Hepatocyte (in vitro differentiated cells): ENCODE results near the gene ARSJ. TPM values are rescaled to one million over a fixed set of nuclear protein-coding genes. Genes with fewer than 3 reads are reported as not detected.
A peak's percentile ranks its signal among the peaks of the same experiment; 100 is the strongest.

Experiments used
- DNase-seq: peaks from one replicate; pipeline ENCODE4 v3.0.0-alpha.2; 2016; ENCODE audit warnings: low spot score
- H2AFZ ChIP-seq: fragments of 200-600 bp; sonication (generic); 2 replicates; pipeline ENCODE4 v1.6.0; 2016; ENCODE audit warnings: antibody characterized with exemption, mild to moderate bottlenecking
- H3K27ac ChIP-seq: fragments of 200-600 bp; sonication (generic); 2 replicates; pipeline ENCODE4 v1.5.1; 2016; ENCODE audit warnings: mild to moderate bottlenecking
- H3K27me3 ChIP-seq: fragments of 200-600 bp; sonication (generic); 2 replicates; pipeline ENCODE4 v1.6.1; 2016
- H3K36me3 ChIP-seq: fragments of 200-600 bp; sonication (generic); replicated peaks from 2 replicates; pipeline ENCODE4 v1.5.1; 2016; ENCODE audit warnings: low read depth; ENCODE audit not compliant: insufficient read depth
- H3K4me1 ChIP-seq: fragments of 200-600 bp; sonication (generic); 2 replicates; pipeline ENCODE4 v1.5.1; 2016; ENCODE audit warnings: mild to moderate bottlenecking, moderate library complexity; ENCODE audit not compliant: insufficient read depth
- H3K4me2 ChIP-seq: fragments of 200-600 bp; sonication (generic); 2 replicates; pipeline ENCODE4 v1.6.0; 2016
- H3K4me3 ChIP-seq: fragments of 200-600 bp; sonication (generic); 2 replicates; pipeline ENCODE4 v1.5.1; 2016; ENCODE audit warnings: mild to moderate bottlenecking
- H3K79me2 ChIP-seq: fragments of 200-600 bp; sonication (generic); 2 replicates; pipeline ENCODE4 v1.6.0; 2017; ENCODE audit warnings: mild to moderate bottlenecking
- H3K9me2 ChIP-seq: fragments of 200-600 bp; sonication (generic); replicated peaks from 2 replicates; pipeline ENCODE4 v1.6.0; 2017; ENCODE audit warnings: mild to moderate bottlenecking; ENCODE audit not compliant: insufficient read depth
- H3K9me3 ChIP-seq: fragments of 200-600 bp; sonication (generic); 2 replicates; pipeline ENCODE4 v1.5.1; 2016; ENCODE audit warnings: low read depth, mild to moderate bottlenecking
- H4K20me1 ChIP-seq: fragments of 200-600 bp; sonication (generic); 2 replicates; pipeline ENCODE4 v1.6.0; 2016; ENCODE audit warnings: mild to moderate bottlenecking; ENCODE audit not compliant: insufficient read depth, poor library complexity, severe bottlenecking
- CTCF ChIP-seq: fragments of 200-600 bp; sonication (generic); IDR thresholded peaks from 2 replicates; pipeline ENCODE4 v1.5.1; 2016; ENCODE audit warnings: antibody characterized with exemption, mild to moderate bottlenecking; ENCODE audit not compliant: poor library complexity
- EZH2 ChIP-seq: fragments of 200-600 bp; sonication (generic); IDR thresholded peaks from 2 replicates; pipeline ENCODE4 v1.6.1; 2016; ENCODE audit warnings: antibody characterized with exemption, mild to moderate bottlenecking, borderline replicate concordance
- EZH2phosphoT487 ChIP-seq: fragments of 200-600 bp; sonication (generic); IDR thresholded peaks from one replicate; pipeline ENCODE4 v1.6.1; 2018; ENCODE audit warnings: antibody characterized with exemption, mild to moderate bottlenecking, low read depth, moderate library complexity; ENCODE audit not compliant: unreplicated experiment, severe bottlenecking
- WGBS: methylation state at CpG from one replicate; pipeline ENCODE4 v1.1.6; 2016; ENCODE audit warnings: low lambda C conversion rate; ENCODE audit errors: missing lambda C conversion rate; 5-methylcytosine and 5-hydroxymethylcytosine counted together
- polyA plus RNA-seq: library from polyadenylated mRNA; unstranded; fragments of >200 nt; fragmentation: Nextera tagmentation; extraction: Ambion mirVana; gene quantifications from 2 replicates; pipeline ENCODE4 v1.2.1, GENCODE V29; 2016
- total RNA-seq: library from RNA; depleted of rRNA; stranded (reverse); fragments of >200 nt; gene quantifications from 2 replicates; pipeline ENCODE4 v1.2.3, GENCODE V29; 2014

Gene ARSJ
- total and polyA plus RNA-seq, 2 experiments from 2014 or later, result 7.6 to 13.8 TPM

- Histone ChIP-seq H3K36me3 (no peaks in the 10 kb centered on the region), H3K9me3 (no peaks in the 10 kb centered on the region), H4K20me1 (no peaks in the 10 kb centered on the region), H3K4me3 (no peak overlapping the region), H3K9me2 (no peaks in the 10 kb centered on the region), H2AFZ (no peak overlapping the region), H3K79me2 (peaks cover 7% of the 10 kb centered on the region), H3K27me3 (no peaks in the 10 kb centered on the region), H3K4me2 (peak overlapping the region; percentile 14), H3K4me1 (peaks cover 36% of the 10 kb centered on the region), H3K27ac (no peak overlapping the region)
- no peak for TF ChIP-seq EZH2
- TF ChIP-seq CTCF, result no peak
- no peak for TF ChIP-seq EZH2phosphoT487
- 81% methylated on average over 3 of the region's 3 CpGs for WGBS
- no peak for DNase-seq
These were observed 23.5 kb downstream of the ARSJ start for GRCh38 chr4:113955948-113956347.

GRCh38 chr4:113955411-113955810 lies 24.0 kb downstream of the ARSJ start:
- Histone ChIP-seq H3K4me2 (peak overlapping the region; percentile 14), H3K9me3 (no peaks in the 10 kb centered on the region), H3K4me3 (no peak overlapping the region), H3K27me3 (no peaks in the 10 kb centered on the region), H4K20me1 (no peaks in the 10 kb centered on the region), H3K9me2 (no peaks in the 10 kb centered on the region), H3K36me3 (no peaks in the 10 kb centered on the region), H3K79me2 (peaks cover 7% of the 10 kb centered on the region), H3K4me1 (peaks cover 35% of the 10 kb centered on the region), H3K27ac (no peak overlapping the region), H2AFZ (no peak overlapping the region)
- no peak for DNase-seq
- WGBS, result 49% methylated on average over 3 of the region's 3 CpGs
- TF ChIP-seq EZH2phosphoT487, result no peak
- no peak for TF ChIP-seq EZH2
- no peak for TF ChIP-seq CTCF

GRCh38 chr4:113953888-113954287 lies 25.6 kb downstream of the ARSJ start:
- H3K27me3 ChIP-seq, result no peaks in the 10 kb centered on the region
- peaks cover 23% of the 10 kb centered on the region for H3K4me1 ChIP-seq
- no peaks in the 10 kb centered on the region for H3K9me3 ChIP-seq
- H2AFZ ChIP-seq, result no peak overlapping the region
- no peak overlapping the region for H3K27ac ChIP-seq
- H3K4me2 ChIP-seq, result no peak overlapping the region
- no peaks in the 10 kb centered on the region for H3K36me3 ChIP-seq
- H3K9me2 ChIP-seq, result no peaks in the 10 kb centered on the region
- H3K4me3 ChIP-seq, result no peak overlapping the region
- no peak for DNase-seq
- TF ChIP-seq EZH2, result no peak
- TF ChIP-seq EZH2phosphoT487, result no peak
- TF ChIP-seq CTCF, result no peak
- WGBS, result 82% methylated on average over 1 of the region's 1 CpG
- H3K79me2 ChIP-seq, result peaks cover 4% of the 10 kb centered on the region
- no peaks in the 10 kb centered on the region for H4K20me1 ChIP-seq

GRCh38 chr4:113952452-113953029 lies 26.9 kb downstream of the ARSJ start:
- Histone ChIP-seq H3K4me3 (no peak overlapping the region), H3K9me2 (no peaks in the 10 kb centered on the region), H3K4me2 (no peak overlapping the region), H3K36me3 (no peaks in the 10 kb centered on the region), H3K4me1 (peaks cover 17% of the 10 kb centered on the region), H3K79me2 (peaks cover 4% of the 10 kb centered on the region), H2AFZ (no peak overlapping the region), H4K20me1 (no peaks in the 10 kb centered on the region), H3K9me3 (no peaks in the 10 kb centered on the region), H3K27ac (no peak overlapping the region), H3K27me3 (no peaks in the 10 kb centered on the region)
- DNase-seq, result peak; percentile 62
- TF ChIP-seq EZH2phosphoT487 (no peak), CTCF (peak; percentile 69), EZH2 (no peak)
- WGBS, result 42% methylated on average over 9 of the region's 9 CpGs
